Prostate gland (tissue), 2 donors: ENCODE measurements around the gene CD81.

Experiments
- POLR2A ChIP-seq: fragments of 450-650 bp; IDR thresholded peaks from one replicate; pipeline ENCODE4 v1.6.1; 2016; ENCODE audit warnings: antibody characterized with exemption, mild to moderate bottlenecking
- POLR2AphosphoS5 ChIP-seq: sonication (generic); formaldehyde crosslinking; IDR thresholded peaks from one replicate; pipeline ENCODE4 v1.6.1; 2017; ENCODE audit warnings: antibody characterized with exemption
- TF ChIP-seq, protein P1 (sequence below), 4 experiments: fragments of 200-600 bp in 2 of 4; fragments of 450-650 bp in 2 of 4; sonication (generic) in 2 of 4; IDR thresholded peaks; 1 replicate in 3 of 4; 2 replicates in 1 of 4; pipeline ENCODE4 v1.5.1; 2016 to 2019; ENCODE audit warnings: antibody characterized with exemption in 4 of 4, mild to moderate bottlenecking in 2 of 4, moderate library complexity in 2 of 4

DNA sequence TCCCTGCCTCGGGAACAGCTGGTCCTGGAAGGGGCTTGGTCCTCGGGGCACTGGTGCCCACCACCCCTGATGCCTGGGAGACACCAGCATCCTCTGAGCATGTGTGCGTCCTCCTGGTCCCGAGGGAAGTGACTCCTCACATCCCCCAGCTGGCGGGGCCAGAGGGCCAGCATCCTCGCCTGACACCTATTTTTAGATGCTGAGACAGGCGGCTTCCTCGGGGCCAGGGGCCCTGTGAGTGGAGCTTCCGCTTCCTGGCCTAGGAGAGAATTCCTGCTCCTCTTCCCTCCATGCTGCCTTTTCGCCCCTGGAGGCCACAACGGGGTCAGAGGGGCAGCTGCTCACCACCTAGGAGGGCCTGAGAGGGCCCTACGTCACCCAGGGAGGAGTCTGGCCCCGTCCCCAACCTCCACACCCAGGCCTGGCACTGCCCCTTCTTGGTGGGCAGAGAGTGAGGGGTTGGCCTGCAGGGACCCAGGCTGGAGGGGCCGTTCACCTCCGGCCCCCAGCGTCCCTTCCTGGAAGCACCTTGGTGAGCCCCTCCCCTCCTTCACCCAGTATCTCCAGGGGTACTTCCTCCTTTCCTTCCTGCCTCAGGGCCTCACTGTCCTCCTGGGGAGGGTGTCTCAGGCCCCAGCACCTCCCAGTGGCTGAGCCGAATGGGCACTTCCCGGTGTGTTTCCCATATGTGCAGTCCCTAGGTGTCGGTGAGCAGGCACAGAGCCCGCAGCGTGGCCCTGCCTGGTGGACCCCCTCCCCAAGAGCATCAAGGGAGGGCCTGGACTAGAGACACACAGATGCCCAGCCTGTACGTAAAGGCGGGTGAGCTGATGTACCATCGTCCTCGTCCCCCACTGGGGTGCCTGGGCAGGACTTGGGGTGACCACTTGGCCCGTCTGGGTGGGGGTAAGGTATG is 6.1 kb downstream of the CD81 start:
- no peak for TF ChIP-seq POLR2A
- TF ChIP-seq, protein P1, sequence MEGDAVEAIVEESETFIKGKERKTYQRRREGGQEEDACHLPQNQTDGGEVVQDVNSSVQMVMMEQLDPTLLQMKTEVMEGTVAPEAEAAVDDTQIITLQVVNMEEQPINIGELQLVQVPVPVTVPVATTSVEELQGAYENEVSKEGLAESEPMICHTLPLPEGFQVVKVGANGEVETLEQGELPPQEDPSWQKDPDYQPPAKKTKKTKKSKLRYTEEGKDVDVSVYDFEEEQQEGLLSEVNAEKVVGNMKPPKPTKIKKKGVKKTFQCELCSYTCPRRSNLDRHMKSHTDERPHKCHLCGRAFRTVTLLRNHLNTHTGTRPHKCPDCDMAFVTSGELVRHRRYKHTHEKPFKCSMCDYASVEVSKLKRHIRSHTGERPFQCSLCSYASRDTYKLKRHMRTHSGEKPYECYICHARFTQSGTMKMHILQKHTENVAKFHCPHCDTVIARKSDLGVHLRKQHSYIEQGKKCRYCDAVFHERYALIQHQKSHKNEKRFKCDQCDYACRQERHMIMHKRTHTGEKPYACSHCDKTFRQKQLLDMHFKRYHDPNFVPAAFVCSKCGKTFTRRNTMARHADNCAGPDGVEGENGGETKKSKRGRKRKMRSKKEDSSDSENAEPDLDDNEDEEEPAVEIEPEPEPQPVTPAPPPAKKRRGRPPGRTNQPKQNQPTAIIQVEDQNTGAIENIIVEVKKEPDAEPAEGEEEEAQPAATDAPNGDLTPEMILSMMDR (IDR thresholded peaks at IDR 0.05), result peak in 1 of 4 experiments; percentile 14
- peak; percentile 23 for TF ChIP-seq POLR2AphosphoS5
